ENCODE data around the gene UQCRH. TPM values are rescaled to one million over a fixed set of nuclear protein-coding genes. Genes with fewer than 3 reads are reported as not detected.

UQCRH gene
- total and polyA plus RNA-seq, 8 donors, result 172 to 370 (median 333) TPM

DNA sequence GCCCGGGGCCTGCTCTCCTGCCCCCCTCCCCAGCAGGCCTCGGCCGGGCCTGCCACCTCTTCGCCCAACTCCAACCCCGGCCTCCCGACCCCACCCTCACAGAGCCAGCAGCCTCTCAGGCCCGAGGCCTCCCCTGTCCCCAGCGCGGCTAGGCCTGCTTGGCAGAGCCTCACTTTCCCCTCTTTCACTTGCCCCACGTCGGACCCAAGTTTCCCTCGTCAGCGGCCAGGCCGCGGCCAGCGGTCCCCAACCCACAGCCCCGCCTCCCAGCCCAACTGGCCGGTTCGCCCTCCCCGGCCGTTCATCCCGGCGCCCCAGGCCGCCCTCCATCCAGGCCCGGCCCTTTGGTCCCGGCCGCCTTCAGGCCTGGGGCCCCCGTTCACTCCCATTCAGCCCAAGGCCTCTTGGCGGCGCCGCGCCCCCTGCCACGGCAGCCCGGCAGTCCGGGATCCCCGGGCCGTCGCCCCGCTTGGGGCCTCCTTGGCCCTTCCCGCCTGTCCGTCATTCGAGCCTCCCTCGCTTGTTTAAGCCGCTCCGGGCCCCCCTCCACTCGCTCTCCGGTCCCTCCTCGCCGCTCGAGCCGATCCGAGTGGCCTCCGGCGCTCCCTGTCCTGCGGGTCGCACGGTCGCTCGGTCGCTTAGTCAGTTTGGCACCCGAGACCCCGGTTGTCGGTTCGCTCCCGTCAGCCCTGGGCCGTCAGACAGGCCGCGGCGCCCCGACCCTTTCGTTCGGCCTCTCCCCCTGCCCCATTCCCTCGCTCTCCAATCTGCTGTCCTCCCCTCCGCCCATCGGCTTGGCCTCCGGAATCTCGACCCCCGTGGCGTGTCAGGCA lies 1.5 kb upstream of the UQCRH start:
- intact Hi-C loops (cut with DNase I), result no loop called here
- H3K4me1 ChIP-seq, result peaks cover 21 to 51% of the 10 kb centered on the region in 2 donors
- peak in 1 of 2 donors; percentile 12 for TF ChIP-seq CTCF (IDR thresholded peaks at IDR 0.05)
- peak overlapping the region; percentile 96 to 98 for H3K27ac ChIP-seq
- no peaks in the 10 kb centered on the region for H3K27me3 ChIP-seq
- DNase-seq (peak; percentile 59 to 90 (median 66)), ATAC-seq (peak; percentile 47)
- H3K9me3 ChIP-seq, result no peaks in the 10 kb centered on the region
- H3K4me3 ChIP-seq, result peak overlapping the region; percentile 89 to 94
- H3K36me3 ChIP-seq, result peaks cover 0 to 18% of the 10 kb centered on the region in 2 donors

- peak in 2 of 4 donors; percentile 66 to 83 for DNase-seq
- peak; percentile 34 for ATAC-seq
- intact Hi-C loops (cut with DNase I), result no loop called here
- Histone ChIP-seq H3K4me1 (peaks cover 21 to 57% of the 10 kb centered on the region in 2 donors), H3K4me3 (peak overlapping the region; percentile 89 to 94), H3K27me3 (no peaks in the 10 kb centered on the region), H3K27ac (peak overlapping the region; percentile 96 to 98), H3K36me3 (peaks cover 0 to 13% of the 10 kb centered on the region in 2 donors), H3K9me3 (no peaks in the 10 kb centered on the region)
- TF ChIP-seq CTCF (IDR thresholded peaks at IDR 0.05), result no peak
These were observed 859 bp upstream of the UQCRH start for GRCh38 chr1:46302641-46303037.

DNA sequence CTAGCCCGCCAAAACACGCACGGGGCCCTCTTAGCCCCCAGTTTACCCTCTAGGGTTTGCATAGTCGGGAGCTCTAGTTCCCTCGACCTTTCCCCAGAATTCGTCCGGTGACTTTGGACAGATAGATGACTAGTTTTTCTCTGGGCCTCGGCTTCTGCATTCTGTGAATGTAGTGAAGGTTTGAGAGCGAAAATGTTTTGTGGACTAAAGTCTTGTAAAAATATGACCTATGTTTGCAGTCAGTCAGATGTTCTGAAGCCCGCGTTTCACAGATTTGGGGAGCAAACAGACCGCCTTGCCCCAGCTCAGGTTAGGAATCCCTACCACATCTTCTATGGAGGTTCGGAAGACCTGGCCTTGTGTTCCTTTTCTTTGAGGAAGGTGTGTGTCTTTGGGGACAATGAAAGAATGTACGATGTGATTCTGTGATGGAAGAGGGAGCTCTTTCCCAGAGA lies 401 bp downstream of the UQCRH start:
- DNase-seq (no peak), ATAC-seq (peak; percentile 0)
- Histone ChIP-seq H3K27ac (peak overlapping the region; percentile 96 to 98), H3K9me3 (no peaks in the 10 kb centered on the region), H3K36me3 (peaks cover 0 to 7% of the 10 kb centered on the region in 2 donors), H3K4me1 (peaks cover 21 to 68% of the 10 kb centered on the region in 2 donors), H3K27me3 (no peaks in the 10 kb centered on the region), H3K4me3 (peak overlapping the region; percentile 89 to 94)
- TF ChIP-seq CTCF (IDR thresholded peaks at IDR 0.05), result no peak
- intact Hi-C loops (cut with DNase I), result no loop called here

DNA sequence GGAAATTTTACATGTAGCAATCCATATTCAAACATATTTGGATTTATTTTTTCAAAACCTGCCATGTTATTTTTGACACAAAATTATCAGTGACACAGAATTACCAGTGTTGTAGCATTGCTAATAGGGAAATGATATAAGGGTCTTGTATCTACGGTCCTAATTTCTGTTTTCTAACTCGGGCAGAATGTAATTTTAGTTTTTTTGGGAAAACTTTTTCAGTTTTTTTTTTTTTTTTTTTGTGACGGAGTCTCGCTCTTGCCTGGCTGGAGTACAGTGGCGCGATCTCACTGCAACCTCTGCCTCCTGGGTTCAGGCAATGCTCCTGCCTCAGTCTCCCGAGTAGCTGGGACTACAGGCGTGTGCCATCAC lies 2.6 kb downstream of the UQCRH start:
- H3K27ac ChIP-seq, result no peak overlapping the region
- no peaks in the 10 kb centered on the region for H3K9me3 ChIP-seq
- H3K4me3 ChIP-seq, result no peak overlapping the region
- H3K36me3 ChIP-seq, result peaks cover 0 to 29% of the 10 kb centered on the region in 2 donors
- intact Hi-C loops (cut with DNase I), result no loop called here
- TF ChIP-seq CTCF (IDR thresholded peaks at IDR 0.05), result no peak
- H3K4me1 ChIP-seq, result peaks cover 12 to 66% of the 10 kb centered on the region in 2 donors
- ATAC-seq, result no peak
- DNase-seq, result no peak
- H3K27me3 ChIP-seq, result no peaks in the 10 kb centered on the region

DNA sequence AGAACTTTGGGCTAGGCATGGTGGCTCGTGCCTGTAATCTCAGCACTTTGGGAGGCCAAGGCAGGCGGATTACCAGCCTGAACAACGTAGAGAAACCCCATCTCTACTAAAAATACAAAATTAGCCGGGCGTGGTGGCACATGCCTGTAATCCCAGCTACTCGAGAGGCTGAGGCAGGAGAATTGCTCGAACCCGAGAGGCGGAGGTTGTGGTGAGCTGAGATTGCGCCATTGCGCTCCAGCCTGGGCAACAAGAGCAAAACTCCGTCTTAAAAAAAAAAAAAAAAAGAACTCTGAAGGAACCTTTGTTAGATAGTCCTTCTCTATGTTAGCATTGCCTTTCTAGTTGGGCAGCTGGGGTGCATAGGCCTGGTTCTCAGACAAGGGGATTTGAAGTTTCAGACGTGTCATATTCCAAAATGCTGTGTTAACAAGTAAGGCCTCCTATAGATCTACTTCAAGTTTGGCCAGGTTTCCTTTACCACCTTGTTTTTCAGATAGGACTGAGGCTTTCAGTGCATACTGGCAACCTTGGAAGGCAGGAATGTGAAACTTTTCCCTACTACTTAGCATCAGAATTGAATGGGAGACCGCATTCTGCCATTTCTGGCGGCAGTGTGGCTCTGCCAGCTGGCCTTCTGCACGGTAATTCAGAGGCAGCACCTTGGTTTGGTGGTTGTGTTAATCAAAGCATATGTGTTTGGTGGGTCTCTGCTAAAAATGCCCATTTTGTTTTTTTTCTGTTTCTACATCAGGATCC lies 6.1 kb downstream of the UQCRH start:
- intact Hi-C loops (cut with DNase I), result no loop called here
- no peaks in the 10 kb centered on the region for H3K27me3 ChIP-seq
- peaks cover 0 to 64% of the 10 kb centered on the region in 2 donors for H3K36me3 ChIP-seq
- no peaks in the 10 kb centered on the region for H3K9me3 ChIP-seq
- H3K4me3 ChIP-seq, result no peak overlapping the region
- ATAC-seq (no peak), DNase-seq (no peak)
- no peak for TF ChIP-seq CTCF (IDR thresholded peaks at IDR 0.05)
- H3K27ac ChIP-seq, result peak overlapping the region in 1 of 2 donors; percentile 8
- peaks cover 4 to 52% of the 10 kb centered on the region in 2 donors for H3K4me1 ChIP-seq
